A549 (cell line): ENCODE results near the gene PARM1.

Source experiments
- CTCF ChIP-seq: fragments of >200 bp; sonication (Bioruptor Twin); formaldehyde crosslinking; IDR thresholded peaks from 3 replicates; pipeline ENCODE4 v1.5.1; 2016
- ESRRA ChIP-seq: fragments of 150-350 bp; IDR thresholded peaks from 2 replicates; pipeline ENCODE4 v1.6.1; 2014; ENCODE audit warnings: mild to moderate bottlenecking, low read length, borderline replicate concordance
- PHF8 ChIP-seq: fragments of 200-600 bp; sonication (generic); IDR thresholded peaks from 2 replicates; pipeline ENCODE4 v1.6.1; 2016; ENCODE audit warnings: low read depth, mild to moderate bottlenecking, antibody characterized with exemption, moderate library complexity, borderline replicate concordance
- SMC3 ChIP-seq: fragments of >200 bp; sonication (Bioruptor Twin); formaldehyde crosslinking; IDR thresholded peaks from 3 replicates; pipeline ENCODE4 v1.6.1; 2018; ENCODE audit warnings: inconsistent platforms
- ZNF302 ChIP-seq: fragments of 250-450 bp; sonication (Bioruptor Pico); IDR thresholded peaks from 2 replicates; pipeline ENCODE4 v1.9.0; 2021; ENCODE audit warnings: inconsistent platforms, mild to moderate bottlenecking, moderate library complexity

GRCh38 chr4:75028196-75028854 lies 95.4 kb downstream of the PARM1 start:
- TF ChIP-seq CTCF (no peak), ESRRA (no peak), SMC3 (no peak), ZNF302 (no peak), PHF8 (no peak)
